Measurements from ENCODE around the gene CTNNBIP1. TPM values are rescaled to one million over a fixed set of nuclear protein-coding genes. Genes with fewer than 3 reads are reported as not detected.

Gene CTNNBIP1
- total RNA-seq, 1 experiment from 2014 or later = 31.3 TPM

GRCh38 chr1:9882945-9883303 is 27.1 kb downstream of the CTNNBIP1 start (continued):
- TF ChIP-seq ZBTB33 (IDR thresholded peaks at IDR 0.05; ENCODE audit: extremely low read depth, insufficient replicate concordance, low read length) (no peak), ZFX (IDR thresholded peaks at IDR 0.05) (no peak), EGR1 (IDR thresholded peaks at IDR 0.05; ENCODE audit: low read depth) (no peak), CBX3 (IDR thresholded peaks at IDR 0.05; ENCODE audit: low read depth) (no peak)

- no peak overlapping the region for H3K4me3 ChIP-seq (replicated peaks in 1 of 2; ENCODE audit: low read depth in 1 of 2, low read length in 2 of 2)
- H4K20me1 ChIP-seq (ENCODE audit: insufficient read depth) = no peaks in the 10 kb centered on the region
- H2AFZ ChIP-seq (ENCODE audit: low read depth, low read length, poor library complexity, severe bottlenecking) = no peak overlapping the region
- H3K27me3 ChIP-seq (ENCODE audit: insufficient read depth, low read length) = no peaks in the 10 kb centered on the region
- ATAC-seq = no peak
- no peaks in the 10 kb centered on the region for H3K9me3 ChIP-seq (ENCODE audit: control insufficient read depth in 1 of 2, insufficient read depth in 1 of 2, low read depth in 1 of 2, low read length in 2 of 2)
- no TSS peak for BruUV-seq (replicated peaks)
- H3K27ac ChIP-seq (ENCODE audit: low read depth, low read length) = no peak overlapping the region
- intact Hi-C loops (cut with micrococcal nuclease) = no loop called here
- no peaks in the 10 kb centered on the region for H3K9me2 ChIP-seq (ENCODE audit: insufficient read depth)
- H3K9ac ChIP-seq (ENCODE audit: low read length) = peak overlapping the region; percentile 33; the same call in 1 of the 2 replicates
- H3K4me2 ChIP-seq (ENCODE audit: low read length) = peak overlapping the region; percentile 53
- ChIA-PET POLR2A (no interaction called here), CTCF (no interaction called here), RAD21 (ENCODE audit: low non-redundant PET in 1 of 2, low total read pairs in 2 of 2, uncharacterized antibody in 2 of 2, unreplicated experiment in 2 of 2) (no interaction called here)
- peaks cover 24 to 47% of the 10 kb centered on the region in 2 experiments for H3K4me1 ChIP-seq (ENCODE audit: control insufficient read depth in 1 of 2, insufficient read depth in 2 of 2, low read length in 2 of 2)
- DNase-seq (ENCODE audit: low read depth, low spot score) = no peak
- no peaks in the 10 kb centered on the region for H3K79me2 ChIP-seq (ENCODE audit: insufficient read depth, low read length)
- TF ChIP-seq REST (IDR thresholded peaks at IDR 0.05; ENCODE audit: low read depth) = no peak
- TF ChIP-seq ATF3 (IDR thresholded peaks at IDR 0.05) = no peak
- no peak for TF ChIP-seq CEBPB (IDR thresholded peaks at IDR 0.05; ENCODE audit: low read depth)
- no peak for TF ChIP-seq EZH2phosphoT487 (IDR thresholded peaks at IDR 0.05; ENCODE audit: borderline replicate concordance)
- TF ChIP-seq TCF7L2 (IDR thresholded peaks at IDR 0.05; ENCODE audit: borderline replicate concordance, extremely low read depth, insufficient read depth, insufficient read length) = no peak
- TF ChIP-seq ZNF274 (IDR thresholded peaks at IDR 0.05; ENCODE audit: low read depth, low read length) = no peak
- no peak for TF ChIP-seq SIN3A (IDR thresholded peaks at IDR 0.05; ENCODE audit: low read depth)
- no peak for TF ChIP-seq ZFX (IDR thresholded peaks at IDR 0.05)
- TF ChIP-seq EZH2 (IDR thresholded peaks at IDR 0.05) = no peak
- TF ChIP-seq CTCF (IDR thresholded peaks at IDR 0.05 in 2 of 3, conservative IDR thresholded peaks at IDR 0.05 in 1 of 3; ENCODE audit: borderline replicate concordance in 1 of 3, insufficient read depth in 1 of 3, low read depth in 2 of 3, low read length in 2 of 3) = no peak
- no peak for TF ChIP-seq FOSL1 (IDR thresholded peaks at IDR 0.05; ENCODE audit: low read depth)
- no peak for TF ChIP-seq ZBTB33 (IDR thresholded peaks at IDR 0.05; ENCODE audit: extremely low read depth, insufficient replicate concordance, low read length)
- H3K36me3 ChIP-seq (ENCODE audit: control insufficient read depth in 1 of 2, insufficient read depth in 2 of 2, low read length in 2 of 2) = no peaks in the 10 kb centered on the region
Measured at GRCh38 chr1:9882296-9882944, 27.6 kb downstream of the CTNNBIP1 start.

All from HCT116 (cell line).